ENCODE results near the gene SEMA6A. TPM values are rescaled to one million over a fixed set of nuclear protein-coding genes. Genes with fewer than 3 reads are reported as not detected.

Gene SEMA6A
- total RNA-seq, 4 donors from 2014 or later: 37.1 to 121 (median 111) TPM

DNA sequence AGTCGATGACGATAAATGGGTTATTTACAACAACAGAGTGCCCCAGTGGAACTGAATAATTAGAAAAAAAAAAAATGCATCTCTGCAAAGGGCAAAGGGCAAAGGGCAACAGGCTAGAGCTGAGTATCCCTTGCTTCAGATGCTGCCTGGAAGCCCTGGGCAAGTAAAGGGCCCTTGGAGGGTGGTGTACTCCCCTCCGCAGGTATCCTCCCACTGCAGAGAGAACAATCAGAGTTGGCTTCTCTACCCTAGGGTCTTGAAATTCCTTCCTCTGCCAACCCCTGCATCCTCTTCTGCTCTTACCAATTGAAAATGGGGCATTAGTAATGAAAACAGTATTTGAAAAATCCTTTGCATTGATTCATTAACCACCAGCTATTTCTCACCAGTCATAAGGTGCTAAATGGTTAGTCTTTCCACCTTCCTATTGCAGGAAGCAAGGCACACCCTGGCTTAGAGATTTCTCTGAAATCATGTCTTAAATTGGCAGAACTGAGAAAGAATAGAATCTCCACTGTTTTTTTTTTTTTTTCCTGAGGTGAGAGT, 122.6 kb downstream of the SEMA6A start:
- Histone ChIP-seq H3K4me3 (no peak overlapping the region), H3K27me3 (no peaks in the 10 kb centered on the region), H3K9me3 (no peaks in the 10 kb centered on the region), H3K4me1 (peaks cover 0 to 8% (median 0%) of the 10 kb centered on the region in 4 donors), H3K27ac (no peak overlapping the region), H3K36me3 (peaks cover 0 to 24% (median 0%) of the 10 kb centered on the region in 3 donors)
- no peak for DNase-seq
- TF ChIP-seq, protein P1, sequence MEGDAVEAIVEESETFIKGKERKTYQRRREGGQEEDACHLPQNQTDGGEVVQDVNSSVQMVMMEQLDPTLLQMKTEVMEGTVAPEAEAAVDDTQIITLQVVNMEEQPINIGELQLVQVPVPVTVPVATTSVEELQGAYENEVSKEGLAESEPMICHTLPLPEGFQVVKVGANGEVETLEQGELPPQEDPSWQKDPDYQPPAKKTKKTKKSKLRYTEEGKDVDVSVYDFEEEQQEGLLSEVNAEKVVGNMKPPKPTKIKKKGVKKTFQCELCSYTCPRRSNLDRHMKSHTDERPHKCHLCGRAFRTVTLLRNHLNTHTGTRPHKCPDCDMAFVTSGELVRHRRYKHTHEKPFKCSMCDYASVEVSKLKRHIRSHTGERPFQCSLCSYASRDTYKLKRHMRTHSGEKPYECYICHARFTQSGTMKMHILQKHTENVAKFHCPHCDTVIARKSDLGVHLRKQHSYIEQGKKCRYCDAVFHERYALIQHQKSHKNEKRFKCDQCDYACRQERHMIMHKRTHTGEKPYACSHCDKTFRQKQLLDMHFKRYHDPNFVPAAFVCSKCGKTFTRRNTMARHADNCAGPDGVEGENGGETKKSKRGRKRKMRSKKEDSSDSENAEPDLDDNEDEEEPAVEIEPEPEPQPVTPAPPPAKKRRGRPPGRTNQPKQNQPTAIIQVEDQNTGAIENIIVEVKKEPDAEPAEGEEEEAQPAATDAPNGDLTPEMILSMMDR (IDR thresholded peaks at IDR 0.05): no peak
- TF ChIP-seq POLR2A (IDR thresholded peaks at IDR 0.05): no peak

DNA sequence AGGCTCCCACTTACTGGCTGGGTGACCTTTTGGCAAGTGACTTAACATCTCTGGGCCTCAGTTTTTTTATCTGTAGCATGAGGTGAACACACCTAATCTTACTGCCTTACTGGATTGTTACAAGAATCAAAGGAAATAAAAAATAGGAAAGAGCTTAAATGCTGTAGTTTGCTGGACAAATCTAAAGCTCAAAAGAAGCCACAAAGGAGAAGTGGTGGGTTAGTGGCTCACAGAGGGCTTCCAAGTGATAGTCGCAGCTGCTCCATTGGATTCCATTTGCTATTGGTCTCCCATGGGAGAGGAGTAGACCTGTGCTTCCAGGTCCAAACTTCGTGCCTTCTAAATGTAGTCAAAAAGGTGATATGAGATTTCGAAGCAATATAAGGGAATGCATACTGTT, 123.6 kb downstream of the SEMA6A start:
- DNase-seq: no peak
- Histone ChIP-seq H3K4me1 (peaks cover 0 to 8% (median 0%) of the 10 kb centered on the region in 4 donors), H3K27ac (no peak overlapping the region), H3K4me3 (no peak overlapping the region), H3K36me3 (peaks cover 0 to 34% (median 0%) of the 10 kb centered on the region in 3 donors), H3K27me3 (no peaks in the 10 kb centered on the region), H3K9me3 (no peaks in the 10 kb centered on the region)
- TF ChIP-seq, protein P1 (IDR thresholded peaks at IDR 0.05): no peak
- TF ChIP-seq POLR2A (IDR thresholded peaks at IDR 0.05): no peak

DNA sequence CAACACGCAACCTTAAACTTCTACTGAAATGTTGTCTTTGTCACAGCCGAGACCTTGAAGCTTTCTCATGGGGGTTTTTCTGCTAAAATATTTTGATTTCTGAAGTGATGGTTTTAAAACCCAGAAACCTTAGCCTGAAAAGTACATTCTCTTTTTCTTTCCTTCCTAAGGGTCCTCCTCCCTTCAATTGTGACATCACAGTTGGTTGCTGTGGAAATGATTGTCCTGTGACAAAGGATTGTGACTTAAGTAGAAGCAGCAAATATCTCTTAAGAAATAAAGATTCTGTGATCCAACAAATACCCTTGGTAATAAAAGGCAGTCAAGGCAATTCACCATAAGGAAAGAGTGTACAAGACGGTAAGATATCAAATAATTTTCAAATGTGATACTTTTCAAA, 125.2 kb downstream of the SEMA6A start:
- TF ChIP-seq POLR2A (IDR thresholded peaks at IDR 0.05): no peak
- TF ChIP-seq, protein P1 (IDR thresholded peaks at IDR 0.05): no peak
- no peak overlapping the region for H3K4me3 ChIP-seq
- H3K27ac ChIP-seq: no peak overlapping the region
- peaks cover 0 to 3% (median 0%) of the 10 kb centered on the region in 4 donors for H3K4me1 ChIP-seq
- H3K27me3 ChIP-seq: no peaks in the 10 kb centered on the region
- peaks cover 0 to 48% (median 0%) of the 10 kb centered on the region in 3 donors for H3K36me3 ChIP-seq
- DNase-seq: no peak
- no peaks in the 10 kb centered on the region for H3K9me3 ChIP-seq

DNA sequence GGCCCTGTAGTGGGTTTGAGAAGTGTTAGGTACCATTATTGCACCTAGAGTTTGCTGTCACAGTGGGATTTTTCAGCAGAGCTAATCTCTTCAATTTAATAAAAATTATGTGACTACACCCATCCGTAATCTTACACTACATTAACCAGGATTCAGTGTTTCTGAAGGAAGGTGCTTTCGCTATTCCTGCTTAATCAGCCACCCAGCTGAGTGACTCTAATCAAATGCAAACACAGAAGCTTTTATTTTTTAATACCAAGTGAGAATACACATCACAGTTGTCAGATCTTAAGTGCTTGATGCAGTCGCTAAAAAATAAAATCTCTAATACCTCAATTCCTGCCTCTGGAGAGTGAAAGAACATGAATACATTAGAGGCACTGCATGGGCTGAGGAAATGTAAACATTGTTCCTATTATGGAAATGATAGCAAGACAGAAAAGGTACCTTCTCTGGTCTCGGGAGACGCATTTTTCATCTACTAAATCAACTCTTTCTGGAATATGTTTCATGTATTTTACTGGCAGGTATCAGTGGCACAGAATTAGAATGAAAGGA, 125.7 kb downstream of the SEMA6A start:
- H3K36me3 ChIP-seq: peaks cover 0 to 48% (median 0%) of the 10 kb centered on the region in 3 donors
- no peaks in the 10 kb centered on the region for H3K27me3 ChIP-seq
- H3K27ac ChIP-seq: no peak overlapping the region
- H3K4me1 ChIP-seq: no peaks in the 10 kb centered on the region
- TF ChIP-seq, protein P1 (IDR thresholded peaks at IDR 0.05): no peak
- no peak for TF ChIP-seq POLR2A (IDR thresholded peaks at IDR 0.05)
- no peaks in the 10 kb centered on the region for H3K9me3 ChIP-seq
- no peak for DNase-seq
- no peak overlapping the region for H3K4me3 ChIP-seq

DNA sequence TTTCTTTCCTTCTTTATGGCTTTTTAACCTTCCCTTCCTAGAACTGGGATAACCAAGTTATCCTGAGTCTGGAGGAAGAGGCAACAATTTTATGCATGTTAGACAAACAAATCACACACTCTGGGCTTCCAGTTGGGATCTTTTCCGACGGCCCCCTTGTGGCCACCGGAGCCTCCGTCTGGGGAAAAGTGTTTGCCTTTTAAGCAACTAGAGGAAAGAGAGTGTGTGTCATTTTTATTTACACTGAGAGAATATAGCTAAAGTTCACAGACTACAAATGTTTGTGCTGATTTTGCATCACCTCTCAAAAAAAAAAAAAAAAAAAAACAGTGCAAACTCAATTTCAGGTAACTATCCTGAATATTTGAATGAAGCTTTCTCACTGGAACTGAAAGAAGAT, 126.2 kb downstream of the SEMA6A start:
- no peak overlapping the region for H3K27ac ChIP-seq
- H3K4me3 ChIP-seq: no peak overlapping the region
- H3K4me1 ChIP-seq: no peaks in the 10 kb centered on the region
- no peaks in the 10 kb centered on the region for H3K27me3 ChIP-seq
- no peak for DNase-seq
- no peak for TF ChIP-seq POLR2A (IDR thresholded peaks at IDR 0.05)
- TF ChIP-seq, protein P1 (IDR thresholded peaks at IDR 0.05): no peak
- no peaks in the 10 kb centered on the region for H3K9me3 ChIP-seq
- peaks cover 0 to 48% (median 0%) of the 10 kb centered on the region in 3 donors for H3K36me3 ChIP-seq

Measured in Peyer's patch (tissue), 4 donors.